Spleen (tissue), 11 donors: ENCODE results near the gene ECD. TPM values are rescaled to one million over a fixed set of nuclear protein-coding genes. Genes with fewer than 3 reads are reported as not detected.
A peak's percentile ranks its signal among the peaks of the same experiment; 100 is the strongest.

Experiments used
- DNase-seq: peaks from one replicate; pipeline ENCODE4 v3.0.0-alpha.2; 2020
- H3K27ac ChIP-seq, 8 donors: fragments of 200-600 bp; sonication (generic) in 7 of 8; 1 replicate in 4 of 8; 2 replicates in 4 of 8; pipeline versions ENCODE4 v1.5.0 to v1.8.0; 2016 to 2021; ENCODE audit warnings: inconsistent platforms in 4 of 8, mild to moderate bottlenecking in 4 of 8, moderate library complexity in 1 of 8
- H3K27me3 ChIP-seq, 7 donors: fragments of 200-600 bp; sonication (generic) in 6 of 7; replicated peaks in 1 of 7; 1 replicate in 4 of 7; 2 replicates in 3 of 7; pipeline versions ENCODE4 v1.5.0 to v1.8.0; 2016 to 2021; ENCODE audit warnings: inconsistent platforms in 3 of 7, mild to moderate bottlenecking in 1 of 7
- H3K36me3 ChIP-seq, 6 donors: fragments of 200-600 bp; sonication (generic) in 5 of 6; 1 replicate in 4 of 6; 2 replicates in 2 of 6; pipeline versions ENCODE4 v1.5.0 to v1.8.0; 2016 to 2021; ENCODE audit warnings: inconsistent platforms in 2 of 6
- H3K4me1 ChIP-seq, 6 donors: fragments of 200-600 bp; sonication (generic) in 5 of 6; 1 replicate in 3 of 6; 2 replicates in 3 of 6; pipeline versions ENCODE4 v1.5.0 to v1.8.0; 2016 to 2021; ENCODE audit warnings: inconsistent platforms in 3 of 6
- H3K4me3 ChIP-seq, 8 donors: fragments of 200-600 bp; sonication (generic) in 7 of 8; 1 replicate in 4 of 8; 2 replicates in 4 of 8; pipeline versions ENCODE4 v1.5.0 to v1.8.0; 2016 to 2021; ENCODE audit warnings: inconsistent platforms in 4 of 8, mild to moderate bottlenecking in 4 of 8, moderate library complexity in 2 of 8
- H3K9me3 ChIP-seq, 8 donors: fragments of 200-600 bp; sonication (generic) in 7 of 8; 1 replicate in 4 of 8; 2 replicates in 4 of 8; pipeline versions ENCODE4 v1.5.0 to v1.8.0; 2016 to 2021; ENCODE audit warnings: inconsistent platforms in 4 of 8
- POLR2A ChIP-seq, 3 donors: fragments of 450-650 bp; IDR thresholded peaks; one replicate each; pipeline ENCODE4 v1.5.1; 2017; ENCODE audit warnings: antibody characterized with exemption in 3 of 3, mild to moderate bottlenecking in 1 of 3
- POLR2AphosphoS5 ChIP-seq, 3 donors: sonication (generic); formaldehyde crosslinking; IDR thresholded peaks; one replicate each; pipeline ENCODE4 v1.5.1; 2017; ENCODE audit warnings: antibody characterized with exemption in 3 of 3
- WGBS, 5 donors: extraction: QIAGEN DNeasy Blood & Tissue Kit in 3 of 5; methylation state at CpG; one replicate each; pipeline versions ENCODE4 v1.1.5 to v1.1.7; 2013 to 2018; 5-methylcytosine and 5-hydroxymethylcytosine counted together
- intact Hi-C: fragments of 100-400 bp; cut with DNase I; formaldehyde crosslinking; loops from one replicate; pipeline ENCODE4 v1.15.0; 2023; ENCODE audit warnings: low total_unique reads
- polyA plus RNA-seq, 3 donors: library from polyadenylated mRNA; stranded (reverse); fragments of 200-250 nt; gene quantifications; one replicate each; pipeline ENCODE4 v1.2.1, GENCODE V29; 2013
- total RNA-seq, 7 donors: library from RNA; depleted of rRNA in 3 of 7; stranded (reverse); fragments of >200 nt in 3 of 7; fragmentation: NEBNext Ultra II Directional in 4 of 7; extraction: Animal tissue kit (Norgen Biotek cat#: 25700) in 4 of 7; gene quantifications; one replicate each; pipeline versions ENCODE4 v1.1.0 to v1.2.1, GENCODE V29; 2016 to 2021
- TF ChIP-seq, protein P1 (sequence below), 11 experiments: fragments of 200-600 bp in 7 of 11; fragments of 450-650 bp in 4 of 11; sonication (generic) in 4 of 11; IDR thresholded peaks in 8 of 11; conservative IDR thresholded peaks in 3 of 11; 1 replicate in 7 of 11; 2 replicates in 4 of 11; pipeline versions ENCODE4 v1.4.0 to v1.8.0; 2016 to 2021; ENCODE audit warnings: antibody characterized with exemption in 11 of 11, inconsistent platforms in 4 of 11, mild to moderate bottlenecking in 1 of 11
- donor health status: healthy with polysubstance abuse.
- donor health status: DM: no; HTN: no; CAD: no; lungs with moderate emphysema.
- donor health status: DM: no; HTN: no; CAD: no.
- donor health status: Bipolar disorder and iron deficiency.
- donor health status: healthy.
- donor health status: DM: no; HTN: no; CAD: no.
- donor health status: DM: yes; HTN: yes; CAD: no.

The ECD gene
- total and polyA plus RNA-seq, 10 donors = 7.3 to 37.8 (median 28.1) TPM

DNA sequence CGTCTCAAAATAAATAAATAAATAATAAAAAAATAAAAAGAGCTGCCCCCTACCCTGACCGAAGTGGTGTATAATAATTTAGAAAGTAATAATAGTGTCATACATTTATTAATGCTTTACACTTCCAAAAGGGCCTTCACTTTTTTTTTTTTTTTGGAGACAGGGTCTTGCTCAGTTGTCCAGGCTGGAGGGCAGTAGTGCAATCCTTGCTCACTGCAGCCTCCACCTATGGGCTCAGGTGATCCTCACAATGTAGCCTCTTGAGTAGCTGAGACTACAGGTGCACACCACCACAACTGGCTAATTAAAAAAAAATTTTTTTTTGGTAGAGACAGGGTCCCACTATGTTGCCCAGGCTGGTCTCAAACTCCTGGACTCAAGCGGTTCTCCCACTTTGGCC, 1.5 kb upstream of the ECD start:
- 87 to 98% (median 92%) methylated on average over 3 of the region's 3 CpGs for WGBS, 5 donors
- Histone ChIP-seq H3K27ac (no peak overlapping the region), H3K9me3 (no peaks in the 10 kb centered on the region), H3K4me3 (no peak overlapping the region), H3K4me1 (peaks cover 33 to 54% (median 43%) of the 10 kb centered on the region in 6 donors), H3K27me3 (no peaks in the 10 kb centered on the region), H3K36me3 (peaks cover 0 to 16% (median 0%) of the 10 kb centered on the region in 6 donors)
- TF ChIP-seq POLR2A (IDR thresholded peaks at IDR 0.05) = no peak
- TF ChIP-seq, protein P1, sequence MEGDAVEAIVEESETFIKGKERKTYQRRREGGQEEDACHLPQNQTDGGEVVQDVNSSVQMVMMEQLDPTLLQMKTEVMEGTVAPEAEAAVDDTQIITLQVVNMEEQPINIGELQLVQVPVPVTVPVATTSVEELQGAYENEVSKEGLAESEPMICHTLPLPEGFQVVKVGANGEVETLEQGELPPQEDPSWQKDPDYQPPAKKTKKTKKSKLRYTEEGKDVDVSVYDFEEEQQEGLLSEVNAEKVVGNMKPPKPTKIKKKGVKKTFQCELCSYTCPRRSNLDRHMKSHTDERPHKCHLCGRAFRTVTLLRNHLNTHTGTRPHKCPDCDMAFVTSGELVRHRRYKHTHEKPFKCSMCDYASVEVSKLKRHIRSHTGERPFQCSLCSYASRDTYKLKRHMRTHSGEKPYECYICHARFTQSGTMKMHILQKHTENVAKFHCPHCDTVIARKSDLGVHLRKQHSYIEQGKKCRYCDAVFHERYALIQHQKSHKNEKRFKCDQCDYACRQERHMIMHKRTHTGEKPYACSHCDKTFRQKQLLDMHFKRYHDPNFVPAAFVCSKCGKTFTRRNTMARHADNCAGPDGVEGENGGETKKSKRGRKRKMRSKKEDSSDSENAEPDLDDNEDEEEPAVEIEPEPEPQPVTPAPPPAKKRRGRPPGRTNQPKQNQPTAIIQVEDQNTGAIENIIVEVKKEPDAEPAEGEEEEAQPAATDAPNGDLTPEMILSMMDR (IDR thresholded peaks at IDR 0.05 in 8 of 11, conservative IDR thresholded peaks at IDR 0.05 in 3 of 11) = no peak
- no peak for TF ChIP-seq POLR2AphosphoS5 (IDR thresholded peaks at IDR 0.05)
- no peak for DNase-seq
- intact Hi-C loops = no loop called here

DNA sequence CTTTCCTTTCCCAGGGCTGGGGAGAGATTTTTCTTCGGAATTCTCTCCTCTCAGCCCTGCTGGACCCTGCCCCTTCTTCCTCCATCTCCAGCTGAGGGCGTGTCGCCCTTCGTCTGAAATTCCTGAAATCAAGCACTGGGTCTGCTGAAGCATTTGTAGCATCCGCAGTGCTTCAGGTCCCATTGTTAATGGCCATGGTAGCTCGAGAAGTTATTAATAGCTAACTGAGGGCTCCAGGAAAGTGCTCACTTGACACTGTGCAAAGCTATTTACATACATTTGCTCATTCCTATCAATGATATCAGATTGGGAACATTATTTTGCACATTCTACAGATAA, 626 bp upstream of the ECD start:
- no peak for TF ChIP-seq POLR2AphosphoS5 (IDR thresholded peaks at IDR 0.05)
- TF ChIP-seq POLR2A (IDR thresholded peaks at IDR 0.05) = no peak
- TF ChIP-seq, protein P1 (IDR thresholded peaks at IDR 0.05 in 8 of 11, conservative IDR thresholded peaks at IDR 0.05 in 3 of 11) = no peak
- WGBS, 5 donors = 0 to 2% (median 1%) methylated on average over 6 of the region's 6 CpGs
- no peak for DNase-seq
- intact Hi-C loops = no loop called here
- no peaks in the 10 kb centered on the region for H3K27me3 ChIP-seq
- peak overlapping the region; percentile 66 to 93 (median 84) for H3K4me3 ChIP-seq
- peak overlapping the region; percentile 93 to 97 (median 96) for H3K27ac ChIP-seq
- H3K4me1 ChIP-seq = peaks cover 33 to 63% (median 52%) of the 10 kb centered on the region in 6 donors
- H3K9me3 ChIP-seq = no peaks in the 10 kb centered on the region
- peaks cover 0 to 24% (median 3%) of the 10 kb centered on the region in 6 donors for H3K36me3 ChIP-seq

DNA sequence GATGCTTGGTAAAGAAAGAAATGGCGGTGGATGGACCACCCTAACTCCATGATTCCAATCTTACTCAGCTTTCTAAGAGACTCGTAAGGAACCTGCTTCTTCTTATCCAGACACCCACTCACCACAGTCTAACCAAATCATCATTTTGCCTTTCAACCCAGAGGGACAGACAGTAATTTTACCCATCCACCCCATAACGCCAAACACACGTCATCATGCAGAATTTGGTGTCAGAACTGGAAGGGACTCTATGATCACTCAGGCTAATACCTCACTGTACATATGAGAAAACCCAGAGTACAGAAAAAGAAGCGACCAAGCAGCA, 388 bp downstream of the ECD start:
- peaks cover 39 to 73% (median 62%) of the 10 kb centered on the region in 6 donors for H3K4me1 ChIP-seq
- peak overlapping the region; percentile 93 to 97 (median 96) for H3K27ac ChIP-seq
- peak overlapping the region; percentile 66 to 93 (median 84) for H3K4me3 ChIP-seq
- TF ChIP-seq POLR2A (IDR thresholded peaks at IDR 0.05) = no peak
- TF ChIP-seq POLR2AphosphoS5 (IDR thresholded peaks at IDR 0.05) = no peak
- TF ChIP-seq, protein P1 (IDR thresholded peaks at IDR 0.05 in 8 of 11, conservative IDR thresholded peaks at IDR 0.05 in 3 of 11) = no peak
- H3K27me3 ChIP-seq = no peaks in the 10 kb centered on the region
- DNase-seq = no peak
- WGBS, 5 donors = 4 to 12% (median 9%) methylated on average over 5 of the region's 5 CpGs
- no peaks in the 10 kb centered on the region for H3K9me3 ChIP-seq
- intact Hi-C loops = no loop called here
- H3K36me3 ChIP-seq = peaks cover 0 to 34% (median 9%) of the 10 kb centered on the region in 6 donors

DNA sequence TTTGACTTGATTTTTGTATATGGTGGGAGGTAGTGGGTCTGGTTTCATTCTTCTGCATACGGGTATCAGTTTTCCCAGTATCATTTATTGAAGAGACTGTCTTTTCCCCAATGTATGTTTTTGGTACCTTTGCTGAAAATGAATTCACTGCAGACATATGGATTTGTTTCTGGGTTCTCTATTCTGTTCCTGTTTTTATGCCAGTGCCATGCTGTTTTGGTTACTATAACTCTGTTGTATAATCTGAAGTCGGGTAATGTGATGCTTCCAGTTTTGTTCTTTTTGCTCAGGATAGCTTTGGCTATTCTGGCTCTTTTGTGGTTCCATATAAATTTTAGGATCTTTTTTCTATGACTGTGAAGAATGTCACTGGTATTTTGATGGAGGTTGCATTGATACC, 836 bp downstream of the ECD start:
- Histone ChIP-seq H3K27me3 (no peaks in the 10 kb centered on the region), H3K4me3 (peak overlapping the region; percentile 66 to 93 (median 84)), H3K27ac (peak overlapping the region in 6 of 8 donors; percentile 94 to 97 (median 96)), H3K36me3 (peaks cover 0 to 38% (median 11%) of the 10 kb centered on the region in 6 donors), H3K4me1 (peaks cover 41 to 78% (median 66%) of the 10 kb centered on the region in 6 donors), H3K9me3 (no peaks in the 10 kb centered on the region)
- 71 to 89% (median 84%) methylated on average over 2 of the region's 2 CpGs for WGBS, 5 donors
- intact Hi-C loops = no loop called here
- TF ChIP-seq POLR2A (IDR thresholded peaks at IDR 0.05) = no peak
- TF ChIP-seq, protein P1 (IDR thresholded peaks at IDR 0.05 in 8 of 11, conservative IDR thresholded peaks at IDR 0.05 in 3 of 11) = no peak
- no peak for TF ChIP-seq POLR2AphosphoS5 (IDR thresholded peaks at IDR 0.05)
- DNase-seq = no peak
